Measurements from ENCODE around the gene PPP1CA.

The PPP1CA gene

GRCh38 chr11:67366961-67367760, 34.5 kb downstream of the PPP1CA start:
- DNase-seq, result no peak

- DNase-seq, result no peak
These were observed 35.1 kb downstream of the PPP1CA start for GRCh38 chr11:67366546-67366945.

GRCh38 chr11:67365736-67366444, 35.8 kb downstream of the PPP1CA start:
- no peak for DNase-seq

- DNase-seq, result no peak
These were observed 36.6 kb downstream of the PPP1CA start for GRCh38 chr11:67364783-67365722.

- no peak for DNase-seq
These were observed 37.5 kb downstream of the PPP1CA start for GRCh38 chr11:67364169-67364568.

GRCh38 chr11:67357831-67358670, 43.6 kb downstream of the PPP1CA start:
- no peak for DNase-seq

- peak; percentile 41 for DNase-seq
These were observed 44.6 kb downstream of the PPP1CA start for GRCh38 chr11:67356864-67357561.

- DNase-seq, result no peak
These were observed 45.2 kb downstream of the PPP1CA start for GRCh38 chr11:67356387-67356863.

GRCh38 chr11:67355794-67356386, 45.8 kb downstream of the PPP1CA start:
- no peak for DNase-seq

- DNase-seq, result no peak
These were observed 46.5 kb downstream of the PPP1CA start for GRCh38 chr11:67355023-67355793.

- no peak for DNase-seq
These were observed 47.3 kb downstream of the PPP1CA start for GRCh38 chr11:67354075-67355022.

GRCh38 chr11:67353317-67354074, 48.2 kb downstream of the PPP1CA start, which contains the start of gene POLD4:
POLD4 (minus strand) TSS chr11:67353546; CDS start chr11:67353399, 147 bp downstream.
- DNase-seq, result peak; percentile 93

GRCh38 chr11:67352546-67353316, 48.9 kb downstream of the PPP1CA start:
- DNase-seq, result peak; percentile 41

GRCh38 chr11:67351275-67352005, 50.2 kb downstream of the PPP1CA start:
- DNase-seq, result peak; percentile 17

- DNase-seq, result no peak
These were observed 51.7 kb downstream of the PPP1CA start for GRCh38 chr11:67349928-67350465.

- no peak for DNase-seq
These were observed 52.2 kb downstream of the PPP1CA start for GRCh38 chr11:67349457-67349856.

Measured in GF-D8 (cell line).